DMS114 treated with DMSO at 0.1 percent for 48 hours (cell line): ENCODE data around the gene PCBP3.
"Not testable (repeated sequence)": the region's sequence is repeated elsewhere in the genome, so short reads cannot be mapped to it uniquely, and the experiment has no call there.

Experiments used
- DNase-seq: peaks from one replicate; lab custom pipeline; 2025; ENCODE audit not compliant: unreplicated experiment; lab: John Stamatoyannopoulos, UW

Gene PCBP3

GRCh38 chr21:45802956-45803617 lies 159.6 kb downstream of the PCBP3 start:
- DNase-seq: no peak

- DNase-seq: no peak
Observed at GRCh38 chr21:45803618-45804340, 160.3 kb downstream of the PCBP3 start.

- no peak for DNase-seq
Observed at GRCh38 chr21:45804809-45805313, 161.3 kb downstream of the PCBP3 start.

GRCh38 chr21:45805321-45805720 lies 161.8 kb downstream of the PCBP3 start:
- DNase-seq: no peak

- no peak for DNase-seq
Observed at GRCh38 chr21:45806042-45806441, 162.5 kb downstream of the PCBP3 start.

- not testable (repeated sequence) for DNase-seq
Observed at GRCh38 chr21:45808663-45809062, 165.1 kb downstream of the PCBP3 start.

- no peak for DNase-seq
Observed at GRCh38 chr21:45809421-45809820, 165.9 kb downstream of the PCBP3 start.

- DNase-seq: no peak
Observed at GRCh38 chr21:45811136-45811535, 167.6 kb downstream of the PCBP3 start.

- not testable (repeated sequence) for DNase-seq
Observed at GRCh38 chr21:45814210-45814940, 170.8 kb downstream of the PCBP3 start.

- not testable (repeated sequence) for DNase-seq
Observed at GRCh38 chr21:45815781-45816180, 172.3 kb downstream of the PCBP3 start.

GRCh38 chr21:45816794-45817193 lies 173.3 kb downstream of the PCBP3 start:
- DNase-seq: no peak

GRCh38 chr21:45817345-45817744 lies 173.8 kb downstream of the PCBP3 start:
- no peak for DNase-seq

GRCh38 chr21:45818276-45818903 lies 174.9 kb downstream of the PCBP3 start:
- DNase-seq: no peak

GRCh38 chr21:45818904-45819285 lies 175.4 kb downstream of the PCBP3 start:
- no peak for DNase-seq

GRCh38 chr21:45819478-45820170 lies 176.1 kb downstream of the PCBP3 start:
- DNase-seq: no peak

- DNase-seq: peak; percentile 66
Observed at GRCh38 chr21:45820171-45821091, 176.9 kb downstream of the PCBP3 start.

- DNase-seq: no peak
Observed at GRCh38 chr21:45821315-45821962, 177.9 kb downstream of the PCBP3 start.

- DNase-seq: no peak
Observed at GRCh38 chr21:45821998-45822397, 178.5 kb downstream of the PCBP3 start.

GRCh38 chr21:45822429-45823099 lies 179.0 kb downstream of the PCBP3 start:
- DNase-seq: no peak
